AG09319 (cell line): ENCODE results near the gene ZNF485.
"Not testable (repeated sequence)": the region's sequence is repeated elsewhere in the genome, so short reads cannot be mapped to it uniquely, and the experiment has no call there.

Source experiments
- DNase-seq: peaks from one replicate; pipeline ENCODE4 v3.0.0-alpha.2; 2010; ENCODE audit warnings: low read depth; ENCODE audit errors: extremely low read depth
- TF ChIP-seq, protein P1 (sequence below): IDR thresholded peaks from 2 replicates; pipeline ENCODE4 v1.5.1; 2011; ENCODE audit warnings: low read depth, mild to moderate bottlenecking, inconsistent platforms, low read length, moderate library complexity

Gene ZNF485

DNA sequence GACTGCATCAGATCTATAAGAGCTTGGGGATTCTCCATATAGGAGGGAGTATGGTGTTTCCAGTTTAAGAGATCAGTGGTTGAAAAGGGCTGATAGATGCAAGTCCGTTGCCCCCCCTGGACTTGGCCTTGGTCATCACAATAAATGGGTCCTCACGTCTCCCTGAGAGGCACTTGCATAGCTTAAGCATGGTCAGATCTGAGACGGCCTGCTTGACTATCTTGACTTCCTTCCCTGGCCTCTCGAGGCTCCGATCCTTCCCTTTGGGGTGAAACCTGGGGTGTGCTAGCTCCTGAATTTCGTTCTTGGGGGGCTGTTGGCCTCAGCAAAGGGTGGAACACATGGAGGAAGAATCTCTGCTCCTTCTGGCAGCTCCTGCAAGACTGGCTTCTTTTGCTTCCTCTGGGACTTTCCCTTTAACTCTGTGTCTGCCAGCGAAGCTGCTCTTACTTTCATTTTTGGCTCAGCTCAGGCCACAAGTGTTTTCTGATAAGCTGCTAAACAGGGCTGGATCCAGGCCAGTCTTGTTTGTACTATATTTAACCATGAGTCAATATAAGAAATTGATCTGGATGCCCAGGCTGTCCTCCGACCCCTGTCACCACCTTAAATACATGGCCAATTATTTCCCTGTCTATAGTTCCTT, 11.2 kb upstream of the ZNF485 start:
- DNase-seq, result no peak
- TF ChIP-seq, protein P1, sequence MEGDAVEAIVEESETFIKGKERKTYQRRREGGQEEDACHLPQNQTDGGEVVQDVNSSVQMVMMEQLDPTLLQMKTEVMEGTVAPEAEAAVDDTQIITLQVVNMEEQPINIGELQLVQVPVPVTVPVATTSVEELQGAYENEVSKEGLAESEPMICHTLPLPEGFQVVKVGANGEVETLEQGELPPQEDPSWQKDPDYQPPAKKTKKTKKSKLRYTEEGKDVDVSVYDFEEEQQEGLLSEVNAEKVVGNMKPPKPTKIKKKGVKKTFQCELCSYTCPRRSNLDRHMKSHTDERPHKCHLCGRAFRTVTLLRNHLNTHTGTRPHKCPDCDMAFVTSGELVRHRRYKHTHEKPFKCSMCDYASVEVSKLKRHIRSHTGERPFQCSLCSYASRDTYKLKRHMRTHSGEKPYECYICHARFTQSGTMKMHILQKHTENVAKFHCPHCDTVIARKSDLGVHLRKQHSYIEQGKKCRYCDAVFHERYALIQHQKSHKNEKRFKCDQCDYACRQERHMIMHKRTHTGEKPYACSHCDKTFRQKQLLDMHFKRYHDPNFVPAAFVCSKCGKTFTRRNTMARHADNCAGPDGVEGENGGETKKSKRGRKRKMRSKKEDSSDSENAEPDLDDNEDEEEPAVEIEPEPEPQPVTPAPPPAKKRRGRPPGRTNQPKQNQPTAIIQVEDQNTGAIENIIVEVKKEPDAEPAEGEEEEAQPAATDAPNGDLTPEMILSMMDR, result no peak

DNA sequence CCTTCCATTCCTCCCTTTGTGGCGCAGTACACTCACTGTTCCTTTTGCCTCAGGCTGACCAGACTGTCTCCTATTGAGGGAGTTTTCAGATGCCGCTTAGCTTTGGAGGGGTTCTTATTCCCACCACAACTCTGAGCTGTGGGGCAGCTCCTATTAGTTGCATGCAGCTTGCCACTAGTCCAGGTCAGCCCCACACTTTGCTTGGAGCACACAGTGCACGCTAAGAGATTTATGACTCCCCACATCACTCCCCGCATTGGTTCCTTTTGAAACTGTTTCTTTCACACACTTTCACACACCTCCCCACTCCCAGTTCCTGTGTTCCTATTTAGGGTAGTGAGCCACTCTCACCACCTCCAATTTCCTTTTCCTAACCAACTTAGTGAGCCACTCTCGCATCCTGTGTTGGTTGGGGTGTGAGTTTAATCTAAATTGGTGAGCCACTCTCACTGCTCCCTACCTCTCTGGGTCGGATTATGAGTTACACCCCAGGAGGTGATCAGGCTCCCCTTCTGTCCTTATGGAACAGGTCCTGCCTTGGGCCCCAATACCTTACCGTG, 10.4 kb upstream of the ZNF485 start:
- TF ChIP-seq, protein P1, result no peak
- DNase-seq, result no peak

DNA sequence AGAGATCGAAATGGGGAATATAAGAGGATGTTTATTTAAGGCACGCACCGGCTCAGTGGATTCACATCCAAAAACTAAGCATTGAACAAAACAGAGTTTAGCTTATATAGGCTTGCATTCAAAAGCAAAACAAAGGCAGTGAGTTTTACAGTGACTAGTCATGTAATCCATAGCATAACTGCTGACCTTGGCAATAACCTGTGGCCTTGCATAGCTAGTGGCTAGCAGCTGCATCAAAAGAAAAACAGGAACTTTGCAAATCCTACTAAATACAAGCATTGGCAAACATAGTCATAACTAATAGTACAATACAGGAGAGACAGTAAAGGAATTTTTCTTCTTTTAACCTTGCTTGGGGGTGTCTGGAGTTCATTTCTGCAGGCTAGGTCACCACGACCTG, 9.7 kb upstream of the ZNF485 start:
- TF ChIP-seq, protein P1, result no peak
- no peak for DNase-seq

DNA sequence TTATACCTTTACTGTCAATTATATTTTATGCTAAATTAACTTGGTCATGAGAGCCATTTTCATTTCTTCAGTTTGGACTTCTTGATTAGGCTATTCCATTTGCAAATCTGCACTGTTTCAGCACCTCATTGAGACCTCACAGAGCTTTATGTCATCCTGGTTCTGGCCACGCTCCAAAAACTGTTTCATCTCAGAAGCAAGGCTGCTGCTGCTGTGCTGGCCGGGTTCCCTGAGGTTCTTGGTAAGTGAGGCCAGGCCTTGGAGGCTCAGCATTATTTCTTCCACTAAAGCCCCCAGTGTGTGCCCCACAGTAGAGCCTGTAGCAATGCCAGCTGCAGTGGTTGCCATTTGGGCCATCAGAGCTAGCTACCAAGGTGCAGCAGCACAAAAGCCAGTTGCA, 7.8 kb upstream of the ZNF485 start:
- TF ChIP-seq, protein P1, result no peak
- DNase-seq, result no peak

DNA sequence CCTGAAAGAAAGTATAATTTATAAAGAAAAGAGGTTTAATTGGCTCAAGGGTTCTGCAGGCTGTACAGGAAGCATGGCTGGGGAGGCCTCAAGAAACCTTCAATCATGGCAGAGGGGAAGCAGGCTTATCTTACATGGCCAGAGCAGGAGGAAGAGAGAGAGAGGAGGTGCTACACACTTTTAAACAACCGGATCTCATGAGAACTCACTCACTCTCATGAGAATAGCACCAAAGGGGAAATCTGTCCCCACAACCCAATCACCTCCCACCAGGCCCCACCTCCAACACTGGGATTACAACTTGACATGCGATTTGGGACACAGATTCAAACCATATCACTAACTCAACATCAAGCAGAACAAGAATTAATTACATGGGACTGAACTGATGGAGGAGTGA, 6.9 kb upstream of the ZNF485 start:
- TF ChIP-seq, protein P1, result no peak
- no peak for DNase-seq

DNA sequence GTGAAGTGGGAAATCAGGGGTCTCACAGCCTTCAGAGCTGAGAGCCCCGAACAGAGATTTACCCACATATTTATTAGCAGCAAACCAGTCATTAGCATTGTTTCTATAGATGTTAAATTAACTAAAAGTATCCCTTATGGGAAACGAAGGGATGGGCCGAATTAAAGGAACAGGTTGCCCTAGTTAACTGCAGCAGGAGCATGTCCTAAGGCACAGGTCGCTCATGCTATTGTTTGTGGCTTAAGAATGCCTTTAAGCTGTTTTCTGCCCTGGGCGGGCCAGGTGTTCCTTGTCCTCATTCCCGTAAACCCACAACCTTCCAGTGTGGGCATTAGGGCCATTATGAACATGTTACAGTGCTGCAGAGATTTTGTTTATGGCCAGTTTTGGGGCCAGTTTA, 4.7 kb upstream of the ZNF485 start:
- not testable (repeated sequence) for DNase-seq

DNA sequence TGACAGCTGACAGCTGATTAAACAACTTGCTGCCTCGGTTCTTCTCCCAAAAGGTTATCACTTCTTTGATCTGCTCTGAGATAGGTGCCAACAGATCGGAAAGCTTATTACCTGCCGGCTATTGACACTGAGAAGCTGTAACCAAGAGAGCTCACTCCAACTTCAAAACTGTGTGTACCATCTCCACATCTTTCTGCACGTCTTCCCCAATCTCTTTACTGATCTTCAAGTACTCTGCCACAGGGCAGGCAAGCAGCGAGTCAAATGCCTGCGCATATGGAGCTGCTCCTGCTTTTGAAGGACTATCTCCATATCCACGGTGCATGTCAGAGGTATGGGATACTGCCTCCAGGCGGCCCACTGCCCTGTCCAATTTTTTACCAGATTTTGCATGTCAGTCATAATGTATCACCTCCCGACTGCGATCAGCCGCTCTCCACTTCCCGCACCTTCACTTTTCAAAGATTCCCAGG, 352 bp upstream of the ZNF485 start:
- DNase-seq, result no peak
- TF ChIP-seq, protein P1, result no peak

DNA sequence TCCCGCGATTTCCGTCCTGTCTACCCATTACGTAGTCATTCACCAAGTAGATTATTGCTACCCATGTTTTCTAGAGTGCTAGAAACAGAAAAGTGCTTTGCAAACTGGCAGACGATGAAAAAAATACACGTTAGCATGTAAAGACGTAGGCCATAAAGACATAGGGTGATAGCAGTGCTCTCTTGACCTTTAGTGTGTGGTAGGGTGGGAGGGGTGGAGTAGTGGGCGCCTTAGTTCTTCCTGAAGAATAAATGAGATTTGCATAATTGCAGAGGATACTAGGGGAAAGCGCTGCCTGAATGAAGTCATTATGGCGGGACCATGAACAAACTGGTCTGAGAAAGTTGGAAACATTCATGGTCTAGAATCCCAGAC, 948 bp downstream of the ZNF485 start:
- TF ChIP-seq, protein P1, result no peak
- DNase-seq, result no peak
